ENCODE results near the gene PROSER3.
"Not testable (repeated sequence)": the region's sequence is repeated elsewhere in the genome, so short reads cannot be mapped to it uniquely, and the experiment has no call there.

The PROSER3 gene

GRCh38 chr19:35767288-35768081 is 9.5 kb downstream of the PROSER3 start:
- Histone ChIP-seq H3K9ac (ENCODE audit: low read depth in 1 of 2, low read length in 2 of 2) (no peak overlapping the region), H3K9me3 (ENCODE audit: control insufficient read depth in 1 of 2, low read length in 2 of 2) (no peaks in the 10 kb centered on the region), H3K36me3 (ENCODE audit: control insufficient read depth in 1 of 2, insufficient read depth in 2 of 2, low read length in 2 of 2) (peaks cover 5 to 16% of the 10 kb centered on the region in 2 donors), H3K4me3 (ENCODE audit: low read depth in 1 of 2, low read length in 2 of 2) (no peak overlapping the region), H3K4me1 (ENCODE audit: control insufficient read depth in 1 of 2, insufficient read depth in 2 of 2, low read length in 2 of 2) (no peaks in the 10 kb centered on the region), H3K27me3 (ENCODE audit: control insufficient read depth in 1 of 2, insufficient read depth in 2 of 2, low read length in 2 of 2) (no peaks in the 10 kb centered on the region), H3K27ac (ENCODE audit: low read depth, low read length) (no peak overlapping the region)

GRCh38 chr19:35768082-35768421 is 10.1 kb downstream of the PROSER3 start:
- Histone ChIP-seq H3K27ac (ENCODE audit: low read depth, low read length) (no peak overlapping the region), H3K27me3 (ENCODE audit: control insufficient read depth in 1 of 2, insufficient read depth in 2 of 2, low read length in 2 of 2) (no peaks in the 10 kb centered on the region), H3K9me3 (ENCODE audit: control insufficient read depth in 1 of 2, low read length in 2 of 2) (no peaks in the 10 kb centered on the region), H3K36me3 (ENCODE audit: control insufficient read depth in 1 of 2, insufficient read depth in 2 of 2, low read length in 2 of 2) (peaks cover 5 to 16% of the 10 kb centered on the region in 2 donors), H3K4me1 (ENCODE audit: control insufficient read depth in 1 of 2, insufficient read depth in 2 of 2, low read length in 2 of 2) (no peaks in the 10 kb centered on the region), H3K9ac (ENCODE audit: low read depth in 1 of 2, low read length in 2 of 2) (no peak overlapping the region), H3K4me3 (ENCODE audit: low read depth in 1 of 2, low read length in 2 of 2) (no peak overlapping the region)

- not testable (repeated sequence) for H3K27me3 ChIP-seq (ENCODE audit: control insufficient read depth in 1 of 2, insufficient read depth in 2 of 2, low read length in 2 of 2); H3K9ac ChIP-seq (ENCODE audit: low read depth in 1 of 2, low read length in 2 of 2); H3K9me3 ChIP-seq (ENCODE audit: control insufficient read depth in 1 of 2, low read length in 2 of 2); H3K27ac ChIP-seq (ENCODE audit: low read depth, low read length); H3K36me3 ChIP-seq (ENCODE audit: control insufficient read depth in 1 of 2, insufficient read depth in 2 of 2, low read length in 2 of 2); H3K4me3 ChIP-seq (ENCODE audit: low read depth in 1 of 2, low read length in 2 of 2)
- H3K4me1 ChIP-seq (ENCODE audit: control insufficient read depth in 1 of 2, insufficient read depth in 2 of 2, low read length in 2 of 2): peaks cover 12 to 14% of the 10 kb centered on the region in 2 donors
Observed at GRCh38 chr19:35772362-35772761, 14.4 kb downstream of the PROSER3 start.

- peaks cover 0 to 3% of the 10 kb centered on the region in 2 donors for H3K36me3 ChIP-seq (ENCODE audit: control insufficient read depth in 1 of 2, insufficient read depth in 2 of 2, low read length in 2 of 2)
- H3K9ac ChIP-seq (ENCODE audit: low read depth in 1 of 2, low read length in 2 of 2): no peak overlapping the region
- no peaks in the 10 kb centered on the region for H3K9me3 ChIP-seq (ENCODE audit: control insufficient read depth in 1 of 2, low read length in 2 of 2)
- no peak overlapping the region for H3K27ac ChIP-seq (ENCODE audit: low read depth, low read length)
- H3K4me1 ChIP-seq (ENCODE audit: control insufficient read depth in 1 of 2, insufficient read depth in 2 of 2, low read length in 2 of 2): peaks cover 12 to 14% of the 10 kb centered on the region in 2 donors
- no peaks in the 10 kb centered on the region for H3K27me3 ChIP-seq (ENCODE audit: control insufficient read depth in 1 of 2, insufficient read depth in 2 of 2, low read length in 2 of 2)
- no peak overlapping the region for H3K4me3 ChIP-seq (ENCODE audit: low read depth in 1 of 2, low read length in 2 of 2)
Observed at GRCh38 chr19:35773020-35773806, 15.2 kb downstream of the PROSER3 start.

- H3K9me3 ChIP-seq (ENCODE audit: control insufficient read depth in 1 of 2, low read length in 2 of 2): no peaks in the 10 kb centered on the region
- peak overlapping the region; percentile 58 to 68 for H3K4me3 ChIP-seq (ENCODE audit: low read depth in 1 of 2, low read length in 2 of 2)
- no peak overlapping the region for H3K27ac ChIP-seq (ENCODE audit: low read depth, low read length)
- H3K27me3 ChIP-seq (ENCODE audit: control insufficient read depth in 1 of 2, insufficient read depth in 2 of 2, low read length in 2 of 2): no peaks in the 10 kb centered on the region
- peaks cover 0 to 4% of the 10 kb centered on the region in 2 donors for H3K36me3 ChIP-seq (ENCODE audit: control insufficient read depth in 1 of 2, insufficient read depth in 2 of 2, low read length in 2 of 2)
- H3K4me1 ChIP-seq (ENCODE audit: control insufficient read depth in 1 of 2, insufficient read depth in 2 of 2, low read length in 2 of 2): peaks cover 12 to 14% of the 10 kb centered on the region in 2 donors
- H3K9ac ChIP-seq (ENCODE audit: low read depth in 1 of 2, low read length in 2 of 2): no peak overlapping the region
Observed at GRCh38 chr19:35774274-35775045, 16.5 kb downstream of the PROSER3 start.

GRCh38 chr19:35775046-35775297 is 17.0 kb downstream of the PROSER3 start:
- no peaks in the 10 kb centered on the region for H3K27me3 ChIP-seq (ENCODE audit: control insufficient read depth in 1 of 2, insufficient read depth in 2 of 2, low read length in 2 of 2)
- no peak overlapping the region for H3K9ac ChIP-seq (ENCODE audit: low read depth in 1 of 2, low read length in 2 of 2)
- no peak overlapping the region for H3K27ac ChIP-seq (ENCODE audit: low read depth, low read length)
- H3K4me3 ChIP-seq (ENCODE audit: low read depth in 1 of 2, low read length in 2 of 2): peak overlapping the region; percentile 58 to 68
- H3K4me1 ChIP-seq (ENCODE audit: control insufficient read depth in 1 of 2, insufficient read depth in 2 of 2, low read length in 2 of 2): peaks cover 12 to 14% of the 10 kb centered on the region in 2 donors
- no peaks in the 10 kb centered on the region for H3K9me3 ChIP-seq (ENCODE audit: control insufficient read depth in 1 of 2, low read length in 2 of 2)
- peaks cover 0 to 5% of the 10 kb centered on the region in 2 donors for H3K36me3 ChIP-seq (ENCODE audit: control insufficient read depth in 1 of 2, insufficient read depth in 2 of 2, low read length in 2 of 2)

GRCh38 chr19:35775298-35776101 is 17.5 kb downstream of the PROSER3 start, which contains the start of gene ARHGAP33:
ARHGAP33 (plus strand) TSS chr19:35775564; CDS start chr19:35775659, 95 bp downstream.
- Histone ChIP-seq H3K36me3 (ENCODE audit: control insufficient read depth in 1 of 2, insufficient read depth in 2 of 2, low read length in 2 of 2) (peaks cover 0 to 6% of the 10 kb centered on the region in 2 donors), H3K9me3 (ENCODE audit: control insufficient read depth in 1 of 2, low read length in 2 of 2) (no peaks in the 10 kb centered on the region), H3K9ac (ENCODE audit: low read depth in 1 of 2, low read length in 2 of 2) (peak within 1 kb of the TSS; percentile 32 to 48), H3K4me3 (ENCODE audit: low read depth in 1 of 2, low read length in 2 of 2) (peak within 1 kb of the TSS; percentile 58 to 68), H3K4me1 (ENCODE audit: control insufficient read depth in 1 of 2, insufficient read depth in 2 of 2, low read length in 2 of 2) (peaks cover 12 to 14% of the 10 kb centered on the region in 2 donors), H3K27ac (ENCODE audit: low read depth, low read length) (no peak within 1 kb of the TSS), H3K27me3 (ENCODE audit: control insufficient read depth in 1 of 2, insufficient read depth in 2 of 2, low read length in 2 of 2) (no peaks in the 10 kb centered on the region)

- no peak overlapping the region for H3K27ac ChIP-seq (ENCODE audit: low read depth, low read length)
- peak overlapping the region; percentile 58 to 68 for H3K4me3 ChIP-seq (ENCODE audit: low read depth in 1 of 2, low read length in 2 of 2)
- peaks cover 0 to 6% of the 10 kb centered on the region in 2 donors for H3K36me3 ChIP-seq (ENCODE audit: control insufficient read depth in 1 of 2, insufficient read depth in 2 of 2, low read length in 2 of 2)
- H3K4me1 ChIP-seq (ENCODE audit: control insufficient read depth in 1 of 2, insufficient read depth in 2 of 2, low read length in 2 of 2): peaks cover 12 to 14% of the 10 kb centered on the region in 2 donors
- H3K9ac ChIP-seq (ENCODE audit: low read depth in 1 of 2, low read length in 2 of 2): peak overlapping the region; percentile 32 to 48
- H3K9me3 ChIP-seq (ENCODE audit: control insufficient read depth in 1 of 2, low read length in 2 of 2): no peaks in the 10 kb centered on the region
- H3K27me3 ChIP-seq (ENCODE audit: control insufficient read depth in 1 of 2, insufficient read depth in 2 of 2, low read length in 2 of 2): no peaks in the 10 kb centered on the region
Observed at GRCh38 chr19:35776102-35776788, 18.3 kb downstream of the PROSER3 start.
